Fibroblast of skin of left biceps (primary cell): ENCODE data around the gene WRNIP1.

Experiments
- DNase-seq, 2 experiments: peaks; one replicate each; pipeline ENCODE4 v3.0.0-alpha.2; 2013; ENCODE audit warnings: low read depth in 2 of 2

WRNIP1 gene

GRCh38 chr6:2765166-2765895, at the start of gene WRNIP1:
Gene WRNIP1, plus strand, starts transcription at chr6:2765393. Its CDS starts 230 bp downstream, at chr6:2765623.
- DNase-seq = peak; percentile 99

- no peak for DNase-seq
Observed at GRCh38 chr6:2715737-2716136, 49.5 kb upstream of the WRNIP1 start.

GRCh38 chr6:2716936-2717700, 48.1 kb upstream of the WRNIP1 start:
- DNase-seq = no peak

- no peak for DNase-seq
Observed at GRCh38 chr6:2718334-2719092, 46.7 kb upstream of the WRNIP1 start.

GRCh38 chr6:2719093-2719455, 46.1 kb upstream of the WRNIP1 start:
- no peak for DNase-seq

- DNase-seq = no peak
Observed at GRCh38 chr6:2721219-2721618, 44.0 kb upstream of the WRNIP1 start.

- no peak for DNase-seq
Observed at GRCh38 chr6:2725364-2725988, 39.7 kb upstream of the WRNIP1 start.

- DNase-seq = peak in 1 of 2 experiments; percentile 25
Observed at GRCh38 chr6:2725999-2726567, 39.1 kb upstream of the WRNIP1 start.

GRCh38 chr6:2729921-2730320, 35.3 kb upstream of the WRNIP1 start:
- DNase-seq = no peak

GRCh38 chr6:2730353-2731107, 34.7 kb upstream of the WRNIP1 start:
- no peak for DNase-seq

- no peak for DNase-seq
Observed at GRCh38 chr6:2731281-2731909, 33.8 kb upstream of the WRNIP1 start.

- no peak for DNase-seq
Observed at GRCh38 chr6:2732503-2733089, 32.6 kb upstream of the WRNIP1 start.

- DNase-seq = no peak
Observed at GRCh38 chr6:2733324-2733723, 31.9 kb upstream of the WRNIP1 start.

GRCh38 chr6:2733736-2734480, 31.3 kb upstream of the WRNIP1 start:
- no peak for DNase-seq

- no peak for DNase-seq
Observed at GRCh38 chr6:2734488-2735166, 30.6 kb upstream of the WRNIP1 start.

GRCh38 chr6:2737885-2738284, 27.3 kb upstream of the WRNIP1 start:
- DNase-seq = no peak

GRCh38 chr6:2738373-2738979, 26.7 kb upstream of the WRNIP1 start:
- no peak for DNase-seq

- DNase-seq = no peak
Observed at GRCh38 chr6:2739335-2739734, 25.9 kb upstream of the WRNIP1 start.
